H1 (cell line): Measurements from ENCODE around the gene RXRA. TPM values are rescaled to one million over a fixed set of nuclear protein-coding genes. Genes with fewer than 3 reads are reported as not detected.

ENCODE experiments used
- BCL11A ChIP-seq, 2 experiments: IDR thresholded peaks; one replicate each; pipeline ENCODE4 v1.6.1; 2011; ENCODE audit warnings: low read depth in 2 of 2, low read length in 2 of 2, mild to moderate bottlenecking in 2 of 2
- CREB1 ChIP-seq: IDR thresholded peaks from 2 replicates; pipeline ENCODE4 v1.6.1; 2012; ENCODE audit warnings: inconsistent platforms
- RBBP5 ChIP-seq: IDR thresholded peaks from 2 replicates; pipeline ENCODE4 v1.7.1; 2012; ENCODE audit warnings: low read depth, mild to moderate bottlenecking, inconsistent platforms, low read length, moderate library complexity, borderline replicate concordance
- polyA plus RNA-seq, 7 experiments: library from polyadenylated mRNA; depleted of rRNA in 3 of 7; stranded (reverse) in 5 of 7; unstranded in 2 of 7; fragments of >200 nt in 5 of 7; fragments of 200-250 nt in 2 of 7; gene quantifications; 1 replicate in 5 of 7; 2 replicates in 1 of 7; 4 replicates in 1 of 7; pipeline versions ENCODE4 v1.2.1 to v1.2.3, GENCODE V29; 2011 to 2013; ENCODE audit warnings: missing spikeins in 2 of 7, mixed read lengths in 2 of 7
- total RNA-seq: library from RNA; stranded (reverse); fragmentation: NEBNext Ultra II Directional; extraction: Animal tissue kit (Norgen Biotek cat#: 25700); gene quantifications from 2 replicates; pipeline ENCODE4 v1.2.1, GENCODE V29; 2021
- TF ChIP-seq, protein P1 (sequence below): fragments of 300-600 bp; sonication (generic); IDR thresholded peaks from 2 replicates; pipeline ENCODE4 v1.7.1; 2012; ENCODE audit warnings: low read length, moderate library complexity, mild to moderate bottlenecking, inconsistent platforms; ENCODE audit not compliant: insufficient replicate concordance

The RXRA gene
- total and polyA plus RNA-seq, 2 of the 8 experiments (the other 6 are each of a cell fraction or from before 2014, with no cell fraction given), result 9.8 to 29.4 TPM

DNA sequence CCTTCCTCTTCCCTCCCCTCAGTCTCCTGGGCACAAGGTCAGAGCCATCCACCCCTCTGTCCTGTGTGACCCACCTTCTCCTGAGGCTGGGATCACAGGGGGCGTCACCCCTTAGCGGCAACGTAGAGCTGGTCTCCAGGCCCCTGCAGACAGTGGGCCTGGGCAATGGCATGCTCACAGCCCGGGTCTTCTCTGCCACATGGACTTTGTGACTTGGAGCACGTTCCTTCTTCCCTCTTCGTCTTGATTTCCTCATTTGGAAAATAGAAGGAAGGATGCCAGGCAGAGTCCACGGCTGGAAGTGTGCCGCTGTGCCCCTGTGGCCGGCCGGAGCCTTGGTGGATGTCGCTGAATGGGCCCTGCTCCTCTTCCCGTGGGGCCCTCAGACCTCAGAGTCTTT lies 10.0 kb downstream of the RXRA start (continued):
- TF ChIP-seq, protein P1, sequence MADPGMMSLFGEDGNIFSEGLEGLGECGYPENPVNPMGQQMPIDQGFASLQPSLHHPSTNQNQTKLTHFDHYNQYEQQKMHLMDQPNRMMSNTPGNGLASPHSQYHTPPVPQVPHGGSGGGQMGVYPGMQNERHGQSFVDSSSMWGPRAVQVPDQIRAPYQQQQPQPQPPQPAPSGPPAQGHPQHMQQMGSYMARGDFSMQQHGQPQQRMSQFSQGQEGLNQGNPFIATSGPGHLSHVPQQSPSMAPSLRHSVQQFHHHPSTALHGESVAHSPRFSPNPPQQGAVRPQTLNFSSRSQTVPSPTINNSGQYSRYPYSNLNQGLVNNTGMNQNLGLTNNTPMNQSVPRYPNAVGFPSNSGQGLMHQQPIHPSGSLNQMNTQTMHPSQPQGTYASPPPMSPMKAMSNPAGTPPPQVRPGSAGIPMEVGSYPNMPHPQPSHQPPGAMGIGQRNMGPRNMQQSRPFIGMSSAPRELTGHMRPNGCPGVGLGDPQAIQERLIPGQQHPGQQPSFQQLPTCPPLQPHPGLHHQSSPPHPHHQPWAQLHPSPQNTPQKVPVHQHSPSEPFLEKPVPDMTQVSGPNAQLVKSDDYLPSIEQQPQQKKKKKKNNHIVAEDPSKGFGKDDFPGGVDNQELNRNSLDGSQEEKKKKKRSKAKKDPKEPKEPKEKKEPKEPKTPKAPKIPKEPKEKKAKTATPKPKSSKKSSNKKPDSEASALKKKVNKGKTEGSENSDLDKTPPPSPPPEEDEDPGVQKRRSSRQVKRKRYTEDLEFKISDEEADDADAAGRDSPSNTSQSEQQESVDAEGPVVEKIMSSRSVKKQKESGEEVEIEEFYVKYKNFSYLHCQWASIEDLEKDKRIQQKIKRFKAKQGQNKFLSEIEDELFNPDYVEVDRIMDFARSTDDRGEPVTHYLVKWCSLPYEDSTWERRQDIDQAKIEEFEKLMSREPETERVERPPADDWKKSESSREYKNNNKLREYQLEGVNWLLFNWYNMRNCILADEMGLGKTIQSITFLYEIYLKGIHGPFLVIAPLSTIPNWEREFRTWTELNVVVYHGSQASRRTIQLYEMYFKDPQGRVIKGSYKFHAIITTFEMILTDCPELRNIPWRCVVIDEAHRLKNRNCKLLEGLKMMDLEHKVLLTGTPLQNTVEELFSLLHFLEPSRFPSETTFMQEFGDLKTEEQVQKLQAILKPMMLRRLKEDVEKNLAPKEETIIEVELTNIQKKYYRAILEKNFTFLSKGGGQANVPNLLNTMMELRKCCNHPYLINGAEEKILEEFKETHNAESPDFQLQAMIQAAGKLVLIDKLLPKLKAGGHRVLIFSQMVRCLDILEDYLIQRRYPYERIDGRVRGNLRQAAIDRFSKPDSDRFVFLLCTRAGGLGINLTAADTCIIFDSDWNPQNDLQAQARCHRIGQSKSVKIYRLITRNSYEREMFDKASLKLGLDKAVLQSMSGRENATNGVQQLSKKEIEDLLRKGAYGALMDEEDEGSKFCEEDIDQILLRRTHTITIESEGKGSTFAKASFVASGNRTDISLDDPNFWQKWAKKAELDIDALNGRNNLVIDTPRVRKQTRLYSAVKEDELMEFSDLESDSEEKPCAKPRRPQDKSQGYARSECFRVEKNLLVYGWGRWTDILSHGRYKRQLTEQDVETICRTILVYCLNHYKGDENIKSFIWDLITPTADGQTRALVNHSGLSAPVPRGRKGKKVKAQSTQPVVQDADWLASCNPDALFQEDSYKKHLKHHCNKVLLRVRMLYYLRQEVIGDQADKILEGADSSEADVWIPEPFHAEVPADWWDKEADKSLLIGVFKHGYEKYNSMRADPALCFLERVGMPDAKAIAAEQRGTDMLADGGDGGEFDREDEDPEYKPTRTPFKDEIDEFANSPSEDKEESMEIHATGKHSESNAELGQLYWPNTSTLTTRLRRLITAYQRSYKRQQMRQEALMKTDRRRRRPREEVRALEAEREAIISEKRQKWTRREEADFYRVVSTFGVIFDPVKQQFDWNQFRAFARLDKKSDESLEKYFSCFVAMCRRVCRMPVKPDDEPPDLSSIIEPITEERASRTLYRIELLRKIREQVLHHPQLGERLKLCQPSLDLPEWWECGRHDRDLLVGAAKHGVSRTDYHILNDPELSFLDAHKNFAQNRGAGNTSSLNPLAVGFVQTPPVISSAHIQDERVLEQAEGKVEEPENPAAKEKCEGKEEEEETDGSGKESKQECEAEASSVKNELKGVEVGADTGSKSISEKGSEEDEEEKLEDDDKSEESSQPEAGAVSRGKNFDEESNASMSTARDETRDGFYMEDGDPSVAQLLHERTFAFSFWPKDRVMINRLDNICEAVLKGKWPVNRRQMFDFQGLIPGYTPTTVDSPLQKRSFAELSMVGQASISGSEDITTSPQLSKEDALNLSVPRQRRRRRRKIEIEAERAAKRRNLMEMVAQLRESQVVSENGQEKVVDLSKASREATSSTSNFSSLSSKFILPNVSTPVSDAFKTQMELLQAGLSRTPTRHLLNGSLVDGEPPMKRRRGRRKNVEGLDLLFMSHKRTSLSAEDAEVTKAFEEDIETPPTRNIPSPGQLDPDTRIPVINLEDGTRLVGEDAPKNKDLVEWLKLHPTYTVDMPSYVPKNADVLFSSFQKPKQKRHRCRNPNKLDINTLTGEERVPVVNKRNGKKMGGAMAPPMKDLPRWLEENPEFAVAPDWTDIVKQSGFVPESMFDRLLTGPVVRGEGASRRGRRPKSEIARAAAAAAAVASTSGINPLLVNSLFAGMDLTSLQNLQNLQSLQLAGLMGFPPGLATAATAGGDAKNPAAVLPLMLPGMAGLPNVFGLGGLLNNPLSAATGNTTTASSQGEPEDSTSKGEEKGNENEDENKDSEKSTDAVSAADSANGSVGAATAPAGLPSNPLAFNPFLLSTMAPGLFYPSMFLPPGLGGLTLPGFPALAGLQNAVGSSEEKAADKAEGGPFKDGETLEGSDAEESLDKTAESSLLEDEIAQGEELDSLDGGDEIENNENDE, result no peak
- no peak for TF ChIP-seq RBBP5
- TF ChIP-seq CREB1, result no peak
- no peak for TF ChIP-seq BCL11A (IDR thresholded peaks at IDR 0.05; ENCODE audit: low read depth in 2 of 2, low read length in 2 of 2)
